Loucy (cell line): Measurements from ENCODE around the gene TSPAN4.

Experiments used
- CTCF ChIP-seq: fragments of 200-600 bp; sonication (generic); conservative IDR thresholded peaks from 2 replicates; pipeline ENCODE4 v1.5.1; 2014; ENCODE audit warnings: mild to moderate bottlenecking, antibody characterized with exemption, low read length
- EZH2phosphoT487 ChIP-seq: fragments of 200-600 bp; IDR thresholded peaks from 2 replicates; pipeline ENCODE4 v1.6.1; 2018; ENCODE audit warnings: antibody characterized with exemption, mild to moderate bottlenecking, moderate library complexity, borderline replicate concordance

DNA sequence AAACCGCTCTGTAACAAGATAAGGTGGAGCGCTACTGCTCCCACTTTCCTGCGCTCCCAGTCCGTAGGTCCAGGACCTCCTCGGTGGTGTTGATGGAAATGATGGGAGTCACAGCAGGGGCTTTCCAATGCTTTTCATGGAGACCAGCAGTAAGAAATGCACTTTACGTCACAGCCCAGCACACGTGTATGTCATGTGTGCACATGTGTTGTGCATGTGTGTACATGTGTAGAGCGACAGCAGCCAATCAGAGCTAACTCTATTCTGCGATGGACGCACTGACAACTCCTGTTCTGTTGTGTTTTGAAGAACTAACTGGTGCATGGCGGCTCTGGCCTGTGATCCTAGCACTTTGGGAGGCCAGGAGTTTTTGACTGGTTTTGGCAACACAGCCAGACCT lies 66.8 kb downstream of the TSPAN4 start:
- TF ChIP-seq CTCF (no peak), EZH2phosphoT487 (no peak)
